H1 (cell line): ENCODE results near the gene RGMB. TPM values are rescaled to one million over a fixed set of nuclear protein-coding genes. Genes with fewer than 3 reads are reported as not detected.

ENCODE experiments used
- ATF3 ChIP-seq: IDR thresholded peaks from 2 replicates; pipeline ENCODE4 v1.6.1; 2011; ENCODE audit warnings: low read depth, mild to moderate bottlenecking, low read length; ENCODE audit not compliant: insufficient read depth
- BCL11A ChIP-seq, 2 experiments: IDR thresholded peaks; one replicate each; pipeline ENCODE4 v1.6.1; 2011; ENCODE audit warnings: low read depth in 2 of 2, low read length in 2 of 2, mild to moderate bottlenecking in 2 of 2
- CTBP2 ChIP-seq: IDR thresholded peaks from 2 replicates; pipeline ENCODE4 v1.7.0; 2011; ENCODE audit warnings: borderline replicate concordance, mild to moderate bottlenecking, moderate library complexity, mixed read lengths, low read length; ENCODE audit not compliant: insufficient read depth, insufficient read length
- polyA plus RNA-seq, 7 experiments: library from polyadenylated mRNA; depleted of rRNA in 3 of 7; stranded (reverse) in 5 of 7; unstranded in 2 of 7; fragments of >200 nt in 5 of 7; fragments of 200-250 nt in 2 of 7; gene quantifications; 1 replicate in 5 of 7; 2 replicates in 1 of 7; 4 replicates in 1 of 7; pipeline versions ENCODE4 v1.2.1 to v1.2.3, GENCODE V29; 2011 to 2013; ENCODE audit warnings: missing spikeins in 2 of 7, mixed read lengths in 2 of 7
- total RNA-seq: library from RNA; stranded (reverse); fragmentation: NEBNext Ultra II Directional; extraction: Animal tissue kit (Norgen Biotek cat#: 25700); gene quantifications from 2 replicates; pipeline ENCODE4 v1.2.1, GENCODE V29; 2021

The RGMB gene
- total and polyA plus RNA-seq, 2 of the 8 experiments (the other 6 are each of a cell fraction or from before 2014, with no cell fraction given), result 11.7 to 27.0 TPM

- TF ChIP-seq ATF3 (no peak), BCL11A (IDR thresholded peaks at IDR 0.05; ENCODE audit: low read depth in 2 of 2, low read length in 2 of 2) (no peak), CTBP2 (no peak)
- TF ChIP-seq, all 59 proteins: peak for 0
Observed at GRCh38 chr5:98791001-98791519, 17.6 kb downstream of the RGMB start (continued).
